OCI-LY1 (cell line): Measurements from ENCODE around the gene COMMD4.

Experiments used
- H2AFZ ChIP-seq: fragments of 200-600 bp; sonication (generic), shearing (Covaris generic); 2 replicates; pipeline ENCODE4 v1.6.0; 2014; ENCODE audit warnings: antibody characterized with exemption, mild to moderate bottlenecking, low read length
- H3F3A ChIP-seq: fragments of 200-600 bp; sonication (generic), shearing (Covaris generic); 2 replicates; pipeline ENCODE4 v1.6.0; 2014; ENCODE audit warnings: mild to moderate bottlenecking, antibody characterized with exemption, low read length, moderate library complexity; ENCODE audit not compliant: insufficient read depth
- H3K27ac ChIP-seq: fragments of 200-600 bp; sonication (generic); 2 replicates; pipeline ENCODE4 v1.5.1; 2014; ENCODE audit warnings: low read length, mixed run types, mild to moderate bottlenecking, low read depth; ENCODE audit not compliant: poor library complexity, severe bottlenecking
- H3K27me3 ChIP-seq: fragments of 200-600 bp; sonication (generic); 2 replicates; pipeline ENCODE4 v1.6.0; 2014; ENCODE audit warnings: antibody characterized with exemption, mild to moderate bottlenecking, low read length, moderate library complexity; ENCODE audit not compliant: insufficient read depth
- H3K36me3 ChIP-seq: fragments of 200-600 bp; sonication (generic); 2 replicates; pipeline ENCODE4 v1.6.1; 2014; ENCODE audit warnings: mild to moderate bottlenecking, antibody characterized with exemption, low read length, moderate library complexity, mixed read lengths; ENCODE audit not compliant: insufficient read depth
- H3K4me1 ChIP-seq: fragments of 200-600 bp; sonication (generic); 2 replicates; pipeline ENCODE4 v1.5.1; 2014; ENCODE audit warnings: mild to moderate bottlenecking, low read length, moderate library complexity; ENCODE audit not compliant: insufficient read depth, severe bottlenecking
- H3K4me2 ChIP-seq: fragments of 200-600 bp; sonication (generic), shearing (Covaris generic); 2 replicates; pipeline ENCODE4 v1.6.1; 2014; ENCODE audit warnings: low read length
- H3K4me3 ChIP-seq: fragments of 200-600 bp; sonication (generic); 2 replicates; pipeline ENCODE4 v1.5.1; 2014; ENCODE audit warnings: low read length, low read depth, mild to moderate bottlenecking, mixed read lengths; ENCODE audit not compliant: poor library complexity, severe bottlenecking
- H3K79me2 ChIP-seq: fragments of 200-600 bp; shearing (Covaris generic); 2 replicates; pipeline ENCODE4 v1.6.1; 2016; ENCODE audit warnings: mixed run types, low read length, mixed read lengths; ENCODE audit not compliant: insufficient read depth
- H3K9ac ChIP-seq: fragments of 200-600 bp; sonication (generic), shearing (Covaris generic); 2 replicates; pipeline ENCODE4 v1.6.1; 2014; ENCODE audit warnings: mild to moderate bottlenecking, low read length, mixed read lengths
- H3K9me2 ChIP-seq: fragments of 200-600 bp; sonication (generic), shearing (Covaris generic); 2 replicates; pipeline ENCODE4 v1.6.1; 2014; ENCODE audit warnings: low read depth, mild to moderate bottlenecking, low read length, mixed read lengths
- H3K9me3 ChIP-seq: fragments of 200-600 bp; shearing (Covaris generic); 2 replicates; pipeline ENCODE4 v1.6.1; 2014; ENCODE audit warnings: low read length, mixed read lengths
- H4K20me1 ChIP-seq: fragments of 200-600 bp; sonication (generic), shearing (Covaris generic); 2 replicates; pipeline ENCODE4 v1.6.0; 2016; ENCODE audit warnings: mild to moderate bottlenecking, low read length; ENCODE audit not compliant: insufficient read depth
- EZH2 ChIP-seq: fragments of 200-600 bp; sonication (generic), shearing (Covaris generic); IDR thresholded peaks from 2 replicates; pipeline ENCODE4 v1.8.0; 2017; ENCODE audit warnings: borderline replicate concordance, mixed run types, mild to moderate bottlenecking, antibody characterized with exemption, low read length, moderate library complexity, mixed read lengths
- TF ChIP-seq, protein P1 (sequence below): fragments of 200-600 bp; sonication (generic), shearing (Covaris generic); IDR thresholded peaks from 2 replicates; pipeline ENCODE4 v1.5.1; 2017; ENCODE audit warnings: mild to moderate bottlenecking, antibody characterized with exemption, low read length, moderate library complexity, mixed read lengths

COMMD4 gene

DNA sequence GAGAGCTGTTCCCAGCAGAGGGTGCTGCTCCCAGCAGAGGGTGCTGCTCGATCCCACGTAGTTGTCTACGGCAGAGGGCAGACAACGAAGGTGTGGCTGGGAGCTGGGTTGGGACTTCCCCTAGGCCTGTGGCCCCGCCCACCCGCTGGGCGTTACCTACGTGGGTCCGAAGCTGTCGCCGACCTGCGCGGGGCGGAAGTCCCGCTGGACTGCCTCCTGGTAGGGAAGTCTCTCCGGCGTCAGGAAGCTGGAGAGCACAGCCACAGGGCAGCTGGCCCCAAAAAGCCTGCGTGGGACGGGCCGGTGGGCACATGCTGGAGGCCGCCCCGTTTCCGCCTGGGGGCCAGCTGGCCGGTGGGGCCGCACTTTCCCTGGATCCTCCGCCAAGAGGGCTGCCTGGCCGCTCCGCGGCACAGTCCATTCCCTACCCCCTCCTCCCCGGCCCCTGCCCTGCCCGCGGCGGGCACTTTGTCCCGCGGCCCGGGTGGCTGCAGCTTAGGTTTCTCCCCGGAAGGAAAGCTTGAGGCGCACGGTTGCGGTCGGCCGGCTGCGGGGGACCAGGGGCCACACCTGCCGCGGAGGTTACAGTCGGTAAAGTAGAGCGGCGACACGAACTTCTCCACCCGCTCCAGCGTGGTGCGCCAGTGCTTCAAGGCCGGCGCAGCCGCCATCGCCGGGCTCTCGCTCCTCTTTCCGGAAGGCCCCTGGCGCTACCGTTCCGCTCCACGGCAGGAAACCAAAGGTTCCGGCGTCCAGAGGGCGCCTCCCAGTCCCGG is 32.2 kb downstream of the COMMD4 start, which contains the start of gene MAN2C1:
TSS of gene MAN2C1 (minus strand) at position 695 of the 776 bp plus-strand sequence. CDS start at position 671, 24 bp downstream.
- Histone ChIP-seq H3K9me2 (no peaks in the 10 kb centered on the region), H3K79me2 (no peaks in the 10 kb centered on the region), H4K20me1 (no peaks in the 10 kb centered on the region), H2AFZ (no peak within 1 kb of the TSS), H3K9me3 (no peaks in the 10 kb centered on the region), H3K27me3 (no peaks in the 10 kb centered on the region), H3F3A (no peaks in the 10 kb centered on the region), H3K4me2 (peak within 1 kb of the TSS; percentile 97), H3K27ac (peak within 1 kb of the TSS; percentile 87), H3K36me3 (peaks cover 32% of the 10 kb centered on the region), H3K4me1 (peaks cover 21% of the 10 kb centered on the region), H3K4me3 (peak within 1 kb of the TSS; percentile 84), H3K9ac (peak within 1 kb of the TSS; percentile 92)
- TF ChIP-seq EZH2: no peak
- TF ChIP-seq, protein P1, sequence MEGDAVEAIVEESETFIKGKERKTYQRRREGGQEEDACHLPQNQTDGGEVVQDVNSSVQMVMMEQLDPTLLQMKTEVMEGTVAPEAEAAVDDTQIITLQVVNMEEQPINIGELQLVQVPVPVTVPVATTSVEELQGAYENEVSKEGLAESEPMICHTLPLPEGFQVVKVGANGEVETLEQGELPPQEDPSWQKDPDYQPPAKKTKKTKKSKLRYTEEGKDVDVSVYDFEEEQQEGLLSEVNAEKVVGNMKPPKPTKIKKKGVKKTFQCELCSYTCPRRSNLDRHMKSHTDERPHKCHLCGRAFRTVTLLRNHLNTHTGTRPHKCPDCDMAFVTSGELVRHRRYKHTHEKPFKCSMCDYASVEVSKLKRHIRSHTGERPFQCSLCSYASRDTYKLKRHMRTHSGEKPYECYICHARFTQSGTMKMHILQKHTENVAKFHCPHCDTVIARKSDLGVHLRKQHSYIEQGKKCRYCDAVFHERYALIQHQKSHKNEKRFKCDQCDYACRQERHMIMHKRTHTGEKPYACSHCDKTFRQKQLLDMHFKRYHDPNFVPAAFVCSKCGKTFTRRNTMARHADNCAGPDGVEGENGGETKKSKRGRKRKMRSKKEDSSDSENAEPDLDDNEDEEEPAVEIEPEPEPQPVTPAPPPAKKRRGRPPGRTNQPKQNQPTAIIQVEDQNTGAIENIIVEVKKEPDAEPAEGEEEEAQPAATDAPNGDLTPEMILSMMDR: peak; percentile 79

DNA sequence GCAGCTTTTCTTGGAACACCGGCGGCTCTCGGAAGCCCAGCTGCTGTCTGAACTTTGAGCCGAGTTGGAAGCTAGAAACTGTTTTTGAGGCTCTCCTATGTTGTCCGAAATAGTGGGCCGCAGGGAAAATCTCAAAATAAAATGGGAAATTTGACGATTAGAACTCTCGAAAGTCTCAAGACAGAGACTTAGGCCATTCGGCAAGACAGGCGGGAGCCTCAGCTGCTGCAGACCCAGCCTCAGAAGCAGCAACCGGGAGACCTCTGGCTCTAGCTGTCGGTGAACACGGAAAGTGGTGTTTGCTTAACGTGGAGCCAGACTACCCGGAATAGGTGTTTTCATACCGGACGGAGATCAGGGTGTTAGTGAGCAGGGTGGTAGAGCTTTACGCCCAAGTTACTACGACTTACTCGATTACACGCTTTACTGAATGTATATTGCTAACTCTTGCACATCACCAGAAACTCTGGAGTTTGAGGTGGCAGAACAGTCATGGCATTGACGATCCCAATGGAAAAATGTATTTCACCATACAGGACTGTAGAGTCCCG is 32.9 kb downstream of the COMMD4 start:
- H3K9me2 ChIP-seq: no peaks in the 10 kb centered on the region
- peak overlapping the region; percentile 97 for H3K4me2 ChIP-seq
- H3F3A ChIP-seq: no peaks in the 10 kb centered on the region
- peak overlapping the region; percentile 84 for H3K4me3 ChIP-seq
- peaks cover 21% of the 10 kb centered on the region for H3K4me1 ChIP-seq
- H3K79me2 ChIP-seq: no peaks in the 10 kb centered on the region
- H3K27ac ChIP-seq: peak overlapping the region; percentile 87
- no peak overlapping the region for H2AFZ ChIP-seq
- H3K9ac ChIP-seq: peak overlapping the region; percentile 92
- no peaks in the 10 kb centered on the region for H3K9me3 ChIP-seq
- no peaks in the 10 kb centered on the region for H3K27me3 ChIP-seq
- H4K20me1 ChIP-seq: no peaks in the 10 kb centered on the region
- TF ChIP-seq, protein P1: 0 out of 2 replicates have a peak, but pooled peaks have one; percentile 9
- TF ChIP-seq EZH2: no peak
- peaks cover 37% of the 10 kb centered on the region for H3K36me3 ChIP-seq

DNA sequence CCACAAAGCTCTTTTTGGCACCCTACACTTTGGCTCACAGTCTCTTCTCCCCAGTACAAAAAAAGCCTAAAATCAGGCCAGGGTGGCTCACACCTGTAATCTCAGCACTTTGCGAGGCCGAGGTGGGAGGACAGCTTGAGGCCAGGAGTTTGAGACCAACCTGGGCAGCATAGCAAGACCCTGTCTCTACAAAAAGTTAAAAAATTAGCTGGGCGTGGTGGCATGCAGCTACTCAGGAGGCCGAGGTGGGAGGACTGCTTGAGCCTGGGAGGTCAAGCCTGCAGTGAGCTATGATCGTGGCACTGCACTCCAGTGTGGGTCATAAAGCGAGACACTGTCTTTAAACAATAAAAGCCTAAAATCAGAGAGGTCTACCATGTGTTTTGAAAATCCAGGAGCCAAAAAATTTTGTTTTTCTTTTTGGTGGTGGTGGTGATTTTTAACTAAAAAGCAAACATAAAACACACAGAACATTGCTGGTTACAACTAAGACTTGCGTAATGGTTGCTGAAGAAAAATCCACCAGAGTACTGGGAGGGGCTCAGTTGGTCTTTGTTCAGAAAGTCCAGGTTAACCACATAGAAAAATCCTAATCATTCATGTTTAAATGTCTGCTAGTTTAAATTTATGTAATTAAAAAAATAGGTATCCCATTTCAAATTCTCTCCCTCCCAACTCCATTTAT is 34.2 kb downstream of the COMMD4 start:
- Histone ChIP-seq H3K36me3 (peaks cover 50% of the 10 kb centered on the region), H3K9ac (no peak overlapping the region), H3K4me2 (peak overlapping the region; percentile 97; the same call in 1 of the 2 replicates), H3K27ac (no peak overlapping the region), H3K4me3 (no peak overlapping the region), H3K79me2 (no peaks in the 10 kb centered on the region), H4K20me1 (no peaks in the 10 kb centered on the region), H2AFZ (no peak overlapping the region), H3K4me1 (peaks cover 21% of the 10 kb centered on the region), H3F3A (no peaks in the 10 kb centered on the region), H3K9me3 (no peaks in the 10 kb centered on the region), H3K27me3 (no peaks in the 10 kb centered on the region), H3K9me2 (no peaks in the 10 kb centered on the region)
- TF ChIP-seq EZH2: no peak
- TF ChIP-seq, protein P1: no peak
